Right lobe of liver (tissue), 4 donors: ENCODE measurements around the gene SDK1.

ENCODE experiments used
- POLR2A ChIP-seq: fragments of 450-650 bp; IDR thresholded peaks from one replicate; pipeline ENCODE4 v1.6.1; 2017; ENCODE audit warnings: antibody characterized with exemption, mild to moderate bottlenecking
- TF ChIP-seq, protein P1 (sequence below), 4 donors: fragments of 200-600 bp in 3 of 4; fragments of 450-650 bp in 1 of 4; IDR thresholded peaks; one replicate each; pipeline versions ENCODE4 v1.5.1 to v1.8.0; 2016 to 2022; ENCODE audit warnings: antibody characterized with exemption in 4 of 4, mild to moderate bottlenecking in 2 of 4
- donor health status: DM: no; HTN: no; CAD: no.
- donor health status: DM: no; HTN: no; CAD: no.
- donor health status: DM: no; HTN: yes; CAD: no.

DNA sequence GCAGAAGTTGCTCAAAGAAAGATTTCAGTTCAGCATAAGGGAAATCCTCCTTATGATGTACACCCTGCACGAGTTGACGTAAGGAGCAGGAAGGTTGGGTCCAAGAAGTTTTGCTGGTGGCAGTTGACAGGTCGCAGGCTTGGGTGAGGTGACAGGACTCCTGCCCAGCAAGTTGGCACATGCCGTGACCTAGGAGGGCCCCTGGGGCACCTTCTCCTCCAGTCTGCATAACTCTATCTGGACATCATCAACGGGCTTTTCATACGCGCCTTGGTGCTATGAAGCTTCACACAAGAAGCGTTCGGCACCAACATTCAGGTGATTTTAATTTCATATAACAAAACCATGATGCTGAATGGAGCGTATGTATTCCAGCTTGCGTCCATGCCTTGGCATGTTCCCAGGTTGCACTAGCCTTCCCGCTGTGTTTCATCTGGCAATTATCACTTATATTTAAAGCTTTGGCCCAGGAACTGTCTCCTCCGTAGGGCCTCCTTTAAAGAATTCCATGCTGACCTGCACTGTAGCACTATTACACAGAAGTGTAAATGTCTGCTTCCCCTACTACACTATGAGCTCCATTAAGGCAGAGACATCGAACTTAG lies 729.4 kb downstream of the SDK1 start:
- TF ChIP-seq, protein P1, sequence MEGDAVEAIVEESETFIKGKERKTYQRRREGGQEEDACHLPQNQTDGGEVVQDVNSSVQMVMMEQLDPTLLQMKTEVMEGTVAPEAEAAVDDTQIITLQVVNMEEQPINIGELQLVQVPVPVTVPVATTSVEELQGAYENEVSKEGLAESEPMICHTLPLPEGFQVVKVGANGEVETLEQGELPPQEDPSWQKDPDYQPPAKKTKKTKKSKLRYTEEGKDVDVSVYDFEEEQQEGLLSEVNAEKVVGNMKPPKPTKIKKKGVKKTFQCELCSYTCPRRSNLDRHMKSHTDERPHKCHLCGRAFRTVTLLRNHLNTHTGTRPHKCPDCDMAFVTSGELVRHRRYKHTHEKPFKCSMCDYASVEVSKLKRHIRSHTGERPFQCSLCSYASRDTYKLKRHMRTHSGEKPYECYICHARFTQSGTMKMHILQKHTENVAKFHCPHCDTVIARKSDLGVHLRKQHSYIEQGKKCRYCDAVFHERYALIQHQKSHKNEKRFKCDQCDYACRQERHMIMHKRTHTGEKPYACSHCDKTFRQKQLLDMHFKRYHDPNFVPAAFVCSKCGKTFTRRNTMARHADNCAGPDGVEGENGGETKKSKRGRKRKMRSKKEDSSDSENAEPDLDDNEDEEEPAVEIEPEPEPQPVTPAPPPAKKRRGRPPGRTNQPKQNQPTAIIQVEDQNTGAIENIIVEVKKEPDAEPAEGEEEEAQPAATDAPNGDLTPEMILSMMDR (IDR thresholded peaks at IDR 0.05), result no peak
- TF ChIP-seq POLR2A, result no peak
